Esophagus muscularis mucosa (tissue), 3 donors: ENCODE data around the gene TUBGCP2.

Experiments
- CTCF ChIP-seq, 3 experiments: fragments of 200-600 bp in 2 of 3; fragments of 450-650 bp in 1 of 3; sonication (generic) in 2 of 3; IDR thresholded peaks; one replicate each; pipeline ENCODE4 v1.5.1; 2017 to 2019; ENCODE audit warnings: antibody characterized with exemption in 3 of 3, mild to moderate bottlenecking in 2 of 3, moderate library complexity in 1 of 3
- POLR2A ChIP-seq: fragments of 450-650 bp; IDR thresholded peaks from one replicate; pipeline ENCODE4 v1.6.1; 2017; ENCODE audit warnings: antibody characterized with exemption, moderate library complexity, mild to moderate bottlenecking, low read depth
- POLR2AphosphoS5 ChIP-seq, 2 donors: sonication (generic); formaldehyde crosslinking; IDR thresholded peaks; one replicate each; pipeline ENCODE4 v1.6.1; 2017; ENCODE audit warnings: antibody characterized with exemption in 2 of 2

- TF ChIP-seq CTCF (IDR thresholded peaks at IDR 0.05): no peak
- no peak for TF ChIP-seq POLR2A
- TF ChIP-seq POLR2AphosphoS5 (IDR thresholded peaks at IDR 0.05): no peak
Measured at GRCh38 chr10:133235265-133235855, 73.3 kb downstream of the TUBGCP2 start.
